ENCODE data around the gene NUAK1.
A peak's percentile ranks its signal among the peaks of the same experiment; 100 is the strongest.

NUAK1 gene

GRCh38 chr12:106138633-106139421 is at the start of gene NUAK1:
Gene NUAK1, minus strand, starts transcription at chr12:106138954. Its CDS starts 301 bp downstream, at chr12:106138653.
- DNase-seq (ENCODE audit: low read depth in 1 of 2, low spot score in 1 of 2), result peak in 1 of 2 donors; percentile 2

- DNase-seq (ENCODE audit: low read depth in 1 of 2, low spot score in 1 of 2), result no peak
Observed at GRCh38 chr12:106188256-106188655, 49.5 kb upstream of the NUAK1 start.

GRCh38 chr12:106187842-106188241 is 49.1 kb upstream of the NUAK1 start:
- no peak for DNase-seq (ENCODE audit: low read depth in 1 of 2, low spot score in 1 of 2)

- no peak for DNase-seq (ENCODE audit: low read depth in 1 of 2, low spot score in 1 of 2)
Observed at GRCh38 chr12:106187155-106187789, 48.5 kb upstream of the NUAK1 start.

- no peak for DNase-seq (ENCODE audit: low read depth in 1 of 2, low spot score in 1 of 2)
Observed at GRCh38 chr12:106183735-106184134, 45.0 kb upstream of the NUAK1 start.

GRCh38 chr12:106181401-106182114 is 42.8 kb upstream of the NUAK1 start:
- DNase-seq (ENCODE audit: low read depth in 1 of 2, low spot score in 1 of 2), result no peak

GRCh38 chr12:106179086-106179485 is 40.3 kb upstream of the NUAK1 start:
- no peak for DNase-seq (ENCODE audit: low read depth in 1 of 2, low spot score in 1 of 2)

- no peak for DNase-seq (ENCODE audit: low read depth in 1 of 2, low spot score in 1 of 2)
Observed at GRCh38 chr12:106178562-106178961, 39.8 kb upstream of the NUAK1 start.

GRCh38 chr12:106176560-106176959 is 37.8 kb upstream of the NUAK1 start:
- no peak for DNase-seq (ENCODE audit: low read depth in 1 of 2, low spot score in 1 of 2)

GRCh38 chr12:106174876-106175275 is 36.1 kb upstream of the NUAK1 start:
- DNase-seq (ENCODE audit: low read depth in 1 of 2, low spot score in 1 of 2), result no peak

GRCh38 chr12:106173442-106173841 is 34.7 kb upstream of the NUAK1 start:
- DNase-seq (ENCODE audit: low read depth in 1 of 2, low spot score in 1 of 2), result no peak

GRCh38 chr12:106171117-106171750 is 32.5 kb upstream of the NUAK1 start:
- DNase-seq (ENCODE audit: low read depth in 1 of 2, low spot score in 1 of 2), result no peak

GRCh38 chr12:106170285-106170684 is 31.5 kb upstream of the NUAK1 start:
- no peak for DNase-seq (ENCODE audit: low read depth in 1 of 2, low spot score in 1 of 2)

- no peak for DNase-seq (ENCODE audit: low read depth in 1 of 2, low spot score in 1 of 2)
Observed at GRCh38 chr12:106163712-106164111, 25.0 kb upstream of the NUAK1 start.

GRCh38 chr12:106161491-106161890 is 22.7 kb upstream of the NUAK1 start:
- DNase-seq (ENCODE audit: low read depth in 1 of 2, low spot score in 1 of 2), result no peak

- no peak for DNase-seq (ENCODE audit: low read depth in 1 of 2, low spot score in 1 of 2)
Observed at GRCh38 chr12:106160915-106161314, 22.2 kb upstream of the NUAK1 start.

GRCh38 chr12:106157802-106158201 is 19.0 kb upstream of the NUAK1 start:
- DNase-seq (ENCODE audit: low read depth in 1 of 2, low spot score in 1 of 2), result no peak

GRCh38 chr12:106154751-106155273 is 16.1 kb upstream of the NUAK1 start:
- DNase-seq (ENCODE audit: low read depth in 1 of 2, low spot score in 1 of 2), result no peak

GRCh38 chr12:106152334-106152733 is 13.6 kb upstream of the NUAK1 start:
- no peak for DNase-seq (ENCODE audit: low read depth in 1 of 2, low spot score in 1 of 2)

- no peak for DNase-seq (ENCODE audit: low read depth in 1 of 2, low spot score in 1 of 2)
Observed at GRCh38 chr12:106150555-106150954, 11.8 kb upstream of the NUAK1 start.

- no peak for DNase-seq (ENCODE audit: low read depth in 1 of 2, low spot score in 1 of 2)
Observed at GRCh38 chr12:106149096-106149784, 10.5 kb upstream of the NUAK1 start.

Data from stimulated activated CD4-positive, alpha-beta T cell treated with anti-CD3 and anti-CD28 coated beads, Interleukin-15, amount 100 ng/mL, for 1 hour (primary cell).